ENCODE results near the gene STK32C. TPM values are rescaled to one million over a fixed set of nuclear protein-coding genes. Genes with fewer than 3 reads are reported as not detected.
A peak's percentile ranks its signal among the peaks of the same experiment; 100 is the strongest.

Gene STK32C
- total and polyA plus RNA-seq, 10 donors, result 9.6 to 27.8 (median 15.7) TPM

GRCh38 chr10:132274581-132274980 is 33.2 kb downstream of the STK32C start:
- no peak overlapping the region for H3K27ac ChIP-seq
- TF ChIP-seq, protein P1, sequence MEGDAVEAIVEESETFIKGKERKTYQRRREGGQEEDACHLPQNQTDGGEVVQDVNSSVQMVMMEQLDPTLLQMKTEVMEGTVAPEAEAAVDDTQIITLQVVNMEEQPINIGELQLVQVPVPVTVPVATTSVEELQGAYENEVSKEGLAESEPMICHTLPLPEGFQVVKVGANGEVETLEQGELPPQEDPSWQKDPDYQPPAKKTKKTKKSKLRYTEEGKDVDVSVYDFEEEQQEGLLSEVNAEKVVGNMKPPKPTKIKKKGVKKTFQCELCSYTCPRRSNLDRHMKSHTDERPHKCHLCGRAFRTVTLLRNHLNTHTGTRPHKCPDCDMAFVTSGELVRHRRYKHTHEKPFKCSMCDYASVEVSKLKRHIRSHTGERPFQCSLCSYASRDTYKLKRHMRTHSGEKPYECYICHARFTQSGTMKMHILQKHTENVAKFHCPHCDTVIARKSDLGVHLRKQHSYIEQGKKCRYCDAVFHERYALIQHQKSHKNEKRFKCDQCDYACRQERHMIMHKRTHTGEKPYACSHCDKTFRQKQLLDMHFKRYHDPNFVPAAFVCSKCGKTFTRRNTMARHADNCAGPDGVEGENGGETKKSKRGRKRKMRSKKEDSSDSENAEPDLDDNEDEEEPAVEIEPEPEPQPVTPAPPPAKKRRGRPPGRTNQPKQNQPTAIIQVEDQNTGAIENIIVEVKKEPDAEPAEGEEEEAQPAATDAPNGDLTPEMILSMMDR (IDR thresholded peaks at IDR 0.05 in 8 of 11, conservative IDR thresholded peaks at IDR 0.05 in 3 of 11), result no peak
- intact Hi-C loops (cut with DNase I; ENCODE audit: low total_unique reads), result no loop called here
- H3K27me3 ChIP-seq (replicated peaks in 1 of 7), result no peaks in the 10 kb centered on the region
- no peaks in the 10 kb centered on the region for H3K36me3 ChIP-seq
- H3K4me3 ChIP-seq, result no peak overlapping the region
- H3K4me1 ChIP-seq, result no peaks in the 10 kb centered on the region
- WGBS, 5 donors, result 94 to 100% (median 95%) methylated on average over 1 to 19 of the region's 19 CpGs
- no peaks in the 10 kb centered on the region for H3K9me3 ChIP-seq
- no peak for DNase-seq

DNA sequence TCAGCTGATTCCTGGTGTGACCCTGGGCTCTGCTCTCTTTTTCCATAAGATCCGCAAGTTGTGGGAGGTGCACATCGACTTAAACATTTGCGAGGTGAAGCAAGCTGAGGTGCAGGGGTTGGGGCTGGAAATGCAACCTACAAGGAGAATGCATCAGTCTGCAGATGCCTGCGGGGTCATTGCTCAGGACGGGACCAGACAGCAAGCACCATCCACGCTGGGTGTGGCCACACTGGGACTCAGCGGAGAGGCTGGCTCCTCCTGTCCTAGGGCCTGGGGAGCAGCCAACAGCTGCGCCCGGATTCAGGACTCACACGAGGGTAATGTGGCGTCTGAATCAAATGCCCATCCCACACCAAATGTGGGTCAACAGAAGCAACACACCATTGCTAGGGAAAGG is 33.8 kb downstream of the STK32C start:
- TF ChIP-seq, protein P1 (IDR thresholded peaks at IDR 0.05 in 8 of 11, conservative IDR thresholded peaks at IDR 0.05 in 3 of 11), result no peak
- TF ChIP-seq POLR2A (IDR thresholded peaks at IDR 0.05) (no peak), POLR2AphosphoS5 (IDR thresholded peaks at IDR 0.05) (no peak)
- no peaks in the 10 kb centered on the region for H3K27me3 ChIP-seq (replicated peaks in 1 of 7)
- WGBS, 5 donors, result 87 to 94% (median 90%) methylated on average over 9 to 11 of the region's 11 CpGs
- peak; percentile 64 for DNase-seq
- no peak overlapping the region for H3K27ac ChIP-seq
- intact Hi-C loops (cut with DNase I; ENCODE audit: low total_unique reads), result no loop called here
- H3K4me3 ChIP-seq, result no peak overlapping the region
- no peaks in the 10 kb centered on the region for H3K9me3 ChIP-seq
- no peaks in the 10 kb centered on the region for H3K4me1 ChIP-seq
- H3K36me3 ChIP-seq, result no peaks in the 10 kb centered on the region

DNA sequence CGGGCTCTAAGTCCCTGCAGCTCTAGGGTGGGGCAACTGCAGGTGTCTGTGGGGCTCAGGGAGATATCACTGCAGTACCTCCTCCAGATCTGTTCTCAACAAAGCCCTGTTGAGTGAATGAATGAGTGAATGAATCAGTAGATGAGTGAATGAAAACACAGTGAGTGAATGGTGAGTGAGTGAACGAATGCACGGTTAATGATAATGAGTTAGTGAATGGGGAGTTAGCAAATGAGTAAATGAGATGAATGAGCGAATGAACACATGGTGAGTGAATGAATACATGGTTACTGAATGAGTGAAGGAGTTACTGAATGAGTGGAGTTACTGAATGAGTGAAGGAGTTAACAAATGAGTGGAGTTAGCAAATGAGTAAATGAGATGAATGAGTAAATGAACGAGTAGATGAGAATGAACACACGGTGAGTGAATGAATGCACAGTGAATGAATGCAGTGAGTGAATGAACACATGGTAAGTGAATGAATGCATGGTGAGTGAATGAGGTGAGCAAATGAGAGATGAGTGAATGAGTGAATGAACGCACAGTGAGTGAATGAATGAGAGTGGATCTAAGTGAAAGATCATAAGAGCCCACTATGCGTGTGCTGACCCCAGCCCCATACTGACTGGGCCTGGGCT is 34.3 kb downstream of the STK32C start:
- Histone ChIP-seq H3K4me1 (no peaks in the 10 kb centered on the region), H3K4me3 (no peak overlapping the region), H3K27ac (no peak overlapping the region), H3K9me3 (no peaks in the 10 kb centered on the region), H3K27me3 (replicated peaks in 1 of 7) (no peaks in the 10 kb centered on the region), H3K36me3 (no peaks in the 10 kb centered on the region)
- TF ChIP-seq POLR2A (IDR thresholded peaks at IDR 0.05) (no peak), POLR2AphosphoS5 (IDR thresholded peaks at IDR 0.05) (no peak)
- TF ChIP-seq, protein P1 (IDR thresholded peaks at IDR 0.05 in 8 of 11, conservative IDR thresholded peaks at IDR 0.05 in 3 of 11), result no peak
- DNase-seq, result no peak
- intact Hi-C loops (cut with DNase I; ENCODE audit: low total_unique reads), result no loop called here
- whole genome bisulfite sequencing, 5 donors, result 79 to 91% (median 87%) methylated on average over 8 of the region's 8 CpGs

DNA sequence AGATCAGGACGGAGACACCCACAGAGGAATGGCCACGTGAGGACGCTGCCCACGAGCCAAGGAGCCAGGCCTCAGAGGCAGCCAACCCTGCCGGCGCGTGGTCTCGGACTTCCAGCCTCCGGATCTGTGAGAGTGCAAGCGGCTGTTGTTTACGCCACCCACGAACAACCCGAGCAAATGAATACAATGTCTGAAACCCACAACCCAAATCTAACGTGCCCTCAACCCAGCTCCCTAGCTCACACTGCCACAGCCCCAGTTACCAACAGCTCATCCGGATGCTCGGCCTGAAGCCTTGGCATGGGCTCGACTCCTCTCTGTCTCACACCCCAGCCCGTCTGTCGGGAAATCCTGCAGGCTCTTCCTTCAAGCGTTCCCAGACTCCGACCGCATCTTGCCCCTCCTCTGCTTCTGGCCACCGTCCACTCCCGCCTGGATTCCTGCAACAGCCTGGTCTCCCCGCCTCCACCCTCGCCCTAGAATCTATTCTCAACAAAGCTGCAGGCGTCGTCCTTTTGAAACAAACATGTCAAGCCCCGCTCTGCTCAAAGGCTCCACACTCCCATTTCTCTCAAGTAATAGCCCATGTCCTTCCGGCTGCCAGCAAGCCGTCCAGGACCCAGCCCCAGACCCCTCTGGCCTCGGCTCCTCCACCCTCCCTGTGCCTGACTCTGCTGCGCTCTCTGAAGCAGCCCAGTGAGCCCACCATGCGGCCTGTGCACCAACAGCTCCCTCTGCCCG is 35.3 kb downstream of the STK32C start:
- intact Hi-C loops (cut with DNase I; ENCODE audit: low total_unique reads), result no loop called here
- no peaks in the 10 kb centered on the region for H3K36me3 ChIP-seq
- H3K4me3 ChIP-seq, result no peak overlapping the region
- peak; percentile 60 for DNase-seq
- TF ChIP-seq POLR2A (IDR thresholded peaks at IDR 0.05) (no peak), POLR2AphosphoS5 (IDR thresholded peaks at IDR 0.05) (no peak)
- TF ChIP-seq, protein P1 (IDR thresholded peaks at IDR 0.05 in 8 of 11, conservative IDR thresholded peaks at IDR 0.05 in 3 of 11), result no peak
- H3K9me3 ChIP-seq, result no peaks in the 10 kb centered on the region
- 77 to 90% (median 81%) methylated on average over 35 of the region's 35 CpGs for WGBS, 5 donors
- H3K4me1 ChIP-seq, result no peaks in the 10 kb centered on the region
- no peak overlapping the region for H3K27ac ChIP-seq
- no peaks in the 10 kb centered on the region for H3K27me3 ChIP-seq (replicated peaks in 1 of 7)

Data from spleen (tissue), 11 donors.